Measurements from ENCODE around the gene FBXL16.

Gene FBXL16

DNA sequence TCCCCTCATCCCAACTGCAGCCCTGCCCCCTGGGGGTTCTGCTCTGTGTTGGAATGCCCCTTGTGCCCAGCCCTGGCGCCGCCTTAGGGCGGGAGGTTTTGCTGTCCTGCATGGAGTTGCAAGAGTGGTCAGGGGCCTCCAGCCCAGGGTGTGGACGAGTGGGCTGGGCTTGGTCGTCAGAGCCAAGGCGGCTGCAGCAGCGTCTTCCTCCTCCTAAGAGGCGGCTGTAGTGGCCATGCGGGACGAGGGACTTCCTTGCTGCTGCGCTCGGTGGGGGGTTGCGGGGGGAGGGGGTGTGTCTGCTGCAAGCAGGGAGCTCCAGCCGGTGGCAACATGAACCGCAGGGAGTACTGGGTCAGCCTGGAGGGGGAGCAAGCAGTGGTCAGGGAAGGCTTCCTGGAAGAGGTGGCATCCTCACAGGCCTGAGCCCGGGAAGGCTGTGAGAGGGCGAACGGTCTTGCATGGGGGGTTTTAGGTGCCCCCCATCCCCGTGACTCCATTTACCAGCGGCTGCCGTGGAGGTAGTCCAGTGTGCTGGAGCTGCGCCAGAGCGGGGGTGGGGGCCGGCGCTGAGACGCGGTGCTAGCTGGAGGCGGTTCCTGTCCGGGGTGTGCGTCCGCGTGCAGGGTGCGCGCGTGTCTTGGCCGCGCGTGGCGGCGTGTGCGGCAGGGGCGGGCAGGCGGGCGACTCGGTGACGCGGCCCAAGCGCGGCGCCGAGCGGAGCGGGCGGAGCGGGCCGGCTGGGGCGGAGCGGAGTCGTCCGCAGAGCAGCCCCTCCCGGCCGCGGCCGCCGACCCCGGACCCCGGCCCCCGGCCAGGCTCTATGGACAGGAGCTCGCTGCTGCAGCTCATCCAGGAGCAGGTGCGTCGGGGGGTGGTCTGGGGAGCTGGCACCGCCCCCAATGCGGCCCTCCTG is 30.4 kb downstream of the FBXL16 start, which contains the start of gene RHBDL1:
RHBDL1 (plus strand) TSS at position 704 of the 916 bp plus-strand sequence; CDS start at position 824, 120 bp downstream.
- DNase-seq, result no peak

DNA sequence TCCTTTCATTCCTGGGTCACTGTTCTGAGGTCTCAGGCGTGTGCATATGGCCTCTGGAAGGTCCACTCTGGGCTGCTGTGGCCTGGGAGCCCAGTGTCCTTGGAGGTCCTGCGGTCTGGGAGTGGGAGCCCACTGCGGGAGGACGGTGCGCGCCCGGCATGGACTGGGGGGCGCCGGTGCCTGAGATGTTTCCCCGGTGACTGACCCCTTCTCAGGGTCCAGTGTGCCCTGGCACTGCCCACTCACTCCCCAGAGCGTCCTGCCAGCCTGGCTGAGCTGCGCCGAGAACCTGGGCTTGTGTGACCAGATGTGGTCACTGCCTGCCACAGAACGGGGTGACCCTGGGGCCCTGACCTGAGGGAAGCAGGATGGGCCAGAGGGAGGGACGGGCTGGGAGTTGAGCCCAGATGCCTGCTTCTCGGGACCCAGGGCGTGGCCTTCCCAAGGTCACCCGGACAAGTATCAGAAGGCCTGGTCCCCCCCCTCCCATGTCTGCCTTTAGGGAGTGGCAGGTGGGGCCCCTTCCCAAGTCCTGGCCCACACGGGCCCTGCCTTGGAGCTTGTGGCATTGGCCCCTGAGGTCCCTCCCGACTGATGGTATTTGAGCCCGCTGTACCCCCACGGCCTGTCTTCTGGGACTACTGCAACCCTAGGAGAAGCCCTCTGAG is 31.3 kb downstream of the FBXL16 start:
- no peak for DNase-seq

DNA sequence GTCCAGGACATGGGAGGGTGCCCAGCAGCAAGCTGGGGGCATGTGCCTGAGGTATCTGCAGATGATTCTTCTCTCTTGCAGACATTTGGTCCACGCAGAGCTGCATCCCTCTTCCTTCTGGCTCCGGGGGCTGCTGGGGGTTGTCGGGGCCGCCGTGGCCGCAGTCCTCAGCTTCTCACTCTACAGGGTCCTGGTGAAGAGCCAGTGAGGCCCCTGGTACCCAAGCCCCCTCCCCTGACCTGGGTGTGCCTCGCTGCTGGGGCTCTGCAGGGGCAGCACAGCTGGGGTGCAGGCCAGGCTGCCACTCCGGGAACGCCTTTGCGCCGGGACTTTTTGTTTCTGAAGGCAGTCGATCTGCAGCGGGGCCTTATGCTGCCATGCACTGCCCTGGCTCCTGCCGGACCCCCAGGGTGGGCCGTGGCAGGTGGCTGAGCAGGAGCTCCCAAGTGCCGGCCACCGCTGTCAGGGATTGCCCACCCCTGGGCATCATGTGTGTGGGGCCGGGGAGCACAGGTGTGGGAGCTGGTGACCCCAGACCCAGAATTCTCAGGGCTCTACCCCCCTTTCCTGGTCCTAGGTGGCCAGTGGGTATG is 32.1 kb downstream of the FBXL16 start:
- DNase-seq, result no peak

DNA sequence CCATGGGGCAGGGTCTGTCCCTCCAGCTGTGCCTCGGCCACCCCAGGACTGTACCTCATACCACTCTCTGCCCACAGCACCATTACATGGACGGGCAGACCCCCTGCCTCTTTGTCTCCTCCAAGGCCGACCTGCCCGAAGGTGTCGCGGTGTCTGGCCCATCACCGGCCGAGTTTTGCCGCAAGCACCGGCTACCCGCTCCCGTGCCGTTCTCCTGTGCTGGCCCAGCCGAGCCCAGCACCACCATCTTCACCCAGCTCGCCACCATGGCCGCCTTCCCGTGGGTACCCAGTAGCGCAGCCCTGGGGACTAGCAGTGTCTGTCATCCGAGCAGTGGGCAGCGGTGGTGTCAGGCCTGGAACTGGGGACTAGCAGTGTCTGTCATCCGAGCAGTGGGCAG is 32.8 kb downstream of the FBXL16 start:
- DNase-seq, result no peak

DNA sequence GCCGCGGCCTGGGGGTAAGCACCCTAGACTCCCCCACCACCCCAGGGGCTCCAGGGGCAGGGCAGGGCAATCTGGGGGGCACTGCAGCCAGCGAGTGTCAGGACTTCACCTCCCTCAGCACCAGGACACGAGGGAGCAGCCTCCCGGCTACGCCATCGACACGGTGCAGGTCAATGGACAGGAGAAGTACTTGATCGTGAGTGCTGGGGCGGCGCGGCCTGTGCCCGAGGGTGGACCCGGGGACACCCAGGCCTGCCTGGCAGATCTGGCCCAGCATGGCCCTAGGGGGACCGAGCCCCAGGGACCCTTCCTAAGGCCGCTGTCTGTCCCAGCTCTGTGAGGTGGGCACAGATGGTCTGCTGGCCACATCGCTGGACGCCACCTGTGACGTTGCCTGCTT is 33.2 kb downstream of the FBXL16 start:
- no peak for DNase-seq

DNA sequence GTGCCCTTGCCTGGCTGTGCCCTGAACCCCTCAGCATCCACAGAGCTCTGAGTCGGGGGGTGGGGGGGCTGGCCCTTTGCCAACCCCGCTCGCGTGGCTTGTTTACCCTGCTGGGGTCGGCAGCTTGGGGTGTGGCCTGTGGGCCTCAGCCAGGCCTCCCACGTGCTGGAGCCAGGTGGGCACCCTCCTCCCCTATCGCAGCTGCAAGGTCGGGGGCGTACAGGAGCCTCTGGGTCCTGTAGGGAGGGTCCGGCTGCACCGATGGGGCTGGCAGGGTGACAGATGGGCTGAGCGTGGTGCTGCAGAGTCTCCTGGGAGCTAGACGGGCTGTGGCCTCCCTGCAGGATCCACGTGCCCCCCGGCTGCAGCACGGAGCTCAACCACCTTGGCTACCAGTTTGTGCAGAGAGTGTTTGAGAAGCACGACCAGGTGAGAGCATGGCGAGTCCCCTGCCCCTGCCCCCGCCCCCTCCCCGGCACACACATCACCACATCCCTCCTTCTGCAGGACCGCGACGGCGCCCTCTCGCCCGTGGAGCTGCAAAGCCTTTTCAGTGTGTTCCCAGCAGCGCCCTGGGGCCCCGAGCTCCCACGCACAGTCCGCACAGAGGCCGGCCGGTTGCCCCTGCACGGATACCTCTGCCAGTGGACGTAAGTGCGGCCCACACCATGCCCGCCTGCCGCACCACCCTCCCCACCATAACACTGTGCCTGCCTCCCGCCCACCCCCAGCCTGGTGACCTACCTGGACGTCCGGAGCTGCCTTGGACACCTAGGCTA is 34.1 kb downstream of the FBXL16 start:
- no peak for DNase-seq

DNA sequence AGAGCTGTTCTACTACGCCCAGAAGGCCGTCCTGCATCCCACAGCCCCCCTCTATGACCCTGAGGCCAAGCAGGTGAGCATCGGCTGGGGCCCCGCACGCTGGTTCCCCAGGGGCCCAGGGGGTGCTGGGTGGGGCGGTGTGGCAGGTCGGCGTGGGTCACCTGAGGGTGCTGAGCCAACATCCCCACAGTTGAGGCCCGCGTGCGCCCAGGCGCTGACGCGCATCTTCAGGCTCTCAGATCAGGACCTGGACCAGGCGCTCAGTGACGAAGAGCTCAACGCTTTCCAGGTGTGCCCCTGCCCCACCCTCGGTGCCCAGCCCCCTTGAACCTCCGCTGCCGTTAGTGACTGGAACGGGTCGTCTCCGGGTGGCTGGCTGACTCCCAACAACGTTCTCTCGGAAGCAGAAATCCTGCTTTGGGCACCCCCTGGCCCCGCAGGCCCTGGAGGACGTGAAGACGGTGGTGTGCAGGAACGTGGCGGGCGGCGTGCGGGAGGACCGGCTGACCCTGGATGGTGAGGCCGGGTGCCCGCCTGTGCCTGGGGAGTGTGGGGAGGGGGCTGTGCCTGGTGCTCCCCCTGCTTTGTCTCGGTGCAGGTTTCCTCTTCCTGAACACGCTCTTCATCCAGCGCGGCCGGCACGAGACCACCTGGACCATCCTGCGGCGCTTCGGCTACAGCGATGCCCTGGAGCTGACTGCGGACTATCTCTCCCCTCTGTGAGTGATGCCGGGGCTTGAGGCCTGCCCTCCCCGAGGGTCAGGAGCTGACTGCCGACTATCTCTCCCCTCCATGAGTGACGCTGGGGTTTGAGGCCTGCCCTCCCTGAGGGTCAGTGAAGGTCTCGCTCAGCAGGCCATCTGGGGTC is 34.9 kb downstream of the FBXL16 start:
- no peak for DNase-seq

DNA sequence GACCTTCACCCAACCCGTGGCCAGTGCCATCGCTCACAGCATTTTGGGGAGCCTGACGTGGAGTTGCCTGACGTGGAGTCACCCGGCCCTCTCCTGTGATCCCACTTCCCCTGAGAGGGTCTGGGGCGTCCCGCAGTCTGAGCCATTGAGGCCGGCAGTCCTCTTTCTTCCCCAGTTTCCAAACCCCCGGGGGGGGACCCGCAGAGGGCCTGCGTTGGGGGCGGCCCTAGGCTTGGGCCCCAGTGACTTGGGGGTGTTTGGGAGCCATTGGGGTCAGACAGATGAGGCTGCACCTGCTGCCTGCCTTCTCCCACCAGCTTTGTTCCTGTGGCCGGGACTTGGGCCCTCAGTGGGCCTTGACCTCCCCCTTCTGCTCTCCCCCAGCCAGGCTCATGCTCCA is 35.9 kb downstream of the FBXL16 start:
- DNase-seq, result no peak

DNA sequence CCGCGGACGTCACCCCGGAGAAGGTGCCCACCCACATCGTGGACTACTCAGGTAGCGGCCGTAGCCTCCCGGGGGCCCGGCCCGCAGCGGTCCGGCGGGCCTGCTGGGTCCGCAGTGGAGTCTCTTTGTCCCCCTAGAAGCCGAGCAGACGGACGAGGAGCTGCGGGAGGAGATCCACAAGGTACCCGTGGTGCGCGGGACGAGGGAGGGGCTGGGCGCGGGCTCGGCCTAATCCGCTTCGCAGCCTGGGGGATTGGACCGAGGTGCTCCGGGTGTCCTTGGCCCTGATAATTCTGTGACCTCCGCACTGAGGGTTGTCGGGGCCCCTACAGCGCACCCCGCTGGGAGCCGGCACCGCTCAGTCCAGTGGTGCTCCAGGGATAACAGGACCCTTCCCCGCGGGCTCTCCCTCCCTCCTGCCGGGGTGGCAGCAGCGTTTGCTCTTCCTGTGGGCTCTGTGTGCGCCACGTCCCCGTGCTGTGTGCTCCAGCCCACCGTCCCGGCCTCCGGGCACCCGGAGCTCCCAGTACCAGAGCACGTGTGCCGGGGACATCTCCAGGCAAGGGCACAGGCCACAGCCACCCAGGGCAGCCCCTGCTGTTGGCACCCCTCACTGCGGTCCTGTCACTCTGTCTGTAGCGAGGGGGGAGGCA is 37.0 kb downstream of the FBXL16 start:
- peak in 1 of 2 donors; percentile 31 for DNase-seq

DNA sequence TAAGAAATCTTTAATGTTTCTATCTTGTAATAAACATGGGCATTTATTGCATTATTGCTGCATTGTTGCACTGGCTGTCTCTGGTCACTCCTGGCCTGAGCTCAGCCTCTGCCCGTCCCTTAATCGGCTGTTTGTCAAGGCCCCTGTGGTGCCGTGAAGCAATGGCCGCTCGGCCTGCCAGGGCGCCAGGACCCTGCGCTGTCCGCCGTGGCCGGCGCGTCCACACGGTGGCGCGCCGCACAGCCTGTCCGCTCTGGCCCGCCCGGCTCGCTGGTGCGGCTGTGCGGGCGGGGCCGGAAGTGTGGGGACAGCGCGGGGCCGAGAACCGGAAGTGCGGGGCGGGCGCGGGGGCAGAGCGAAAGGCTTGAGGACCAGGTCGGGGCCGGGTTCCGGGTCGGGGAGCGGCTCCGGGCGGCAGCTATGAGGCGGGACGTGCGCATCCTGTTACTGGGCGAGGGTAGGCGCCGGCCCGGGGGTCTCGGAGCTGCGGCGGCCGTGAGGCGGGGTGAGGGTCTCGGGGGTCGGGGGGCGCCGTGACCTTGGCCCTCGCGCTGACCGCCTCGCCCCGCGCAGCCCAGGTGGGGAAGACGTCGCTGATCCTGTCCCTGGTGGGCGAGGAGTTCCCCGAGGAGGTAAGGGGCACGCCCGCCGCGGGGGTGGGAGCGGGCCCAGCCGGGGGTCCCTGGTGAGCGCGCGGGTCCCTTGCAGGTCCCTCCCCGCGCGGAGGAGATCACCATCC is 37.7 kb downstream of the FBXL16 start, which contains the start of gene RHOT2:
RHOT2 (plus strand) TSS at position 353 of the 739 bp plus-strand sequence; CDS start at position 421, 68 bp downstream.
- DNase-seq, result peak; percentile 94 to 96

DNA sequence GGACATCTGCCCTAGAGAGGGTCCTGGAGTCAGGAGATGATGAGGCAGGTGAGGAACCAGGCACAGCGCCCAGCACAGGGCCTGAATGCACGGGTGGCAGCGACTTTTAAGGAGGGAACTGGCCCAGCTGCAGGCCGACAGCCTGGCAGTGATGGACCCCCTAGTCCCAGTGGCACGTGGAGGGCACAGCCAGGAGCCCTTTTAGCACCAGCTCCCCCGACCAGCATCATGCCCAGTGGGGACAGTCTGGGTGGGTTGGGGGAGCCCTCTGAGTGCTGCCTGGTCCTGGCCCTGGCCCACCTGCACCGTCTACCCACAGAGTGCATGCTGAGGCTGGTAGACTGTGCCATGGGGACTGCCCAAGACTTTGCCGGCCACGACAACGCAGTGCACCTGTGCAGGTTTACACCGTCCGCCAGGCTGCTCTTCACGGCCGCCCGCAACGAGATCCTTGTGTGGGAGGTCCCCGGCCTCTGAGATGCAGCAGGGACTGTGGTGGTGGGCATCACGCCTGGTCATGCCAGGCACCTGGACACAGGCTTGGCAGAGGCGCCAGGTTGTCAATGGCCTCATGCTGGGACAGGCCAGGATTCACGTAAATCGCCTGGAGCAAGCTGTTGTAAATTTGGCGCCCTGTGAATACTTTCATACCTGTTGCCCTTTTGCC is 38.4 kb downstream of the FBXL16 start:
- no peak for DNase-seq

DNA sequence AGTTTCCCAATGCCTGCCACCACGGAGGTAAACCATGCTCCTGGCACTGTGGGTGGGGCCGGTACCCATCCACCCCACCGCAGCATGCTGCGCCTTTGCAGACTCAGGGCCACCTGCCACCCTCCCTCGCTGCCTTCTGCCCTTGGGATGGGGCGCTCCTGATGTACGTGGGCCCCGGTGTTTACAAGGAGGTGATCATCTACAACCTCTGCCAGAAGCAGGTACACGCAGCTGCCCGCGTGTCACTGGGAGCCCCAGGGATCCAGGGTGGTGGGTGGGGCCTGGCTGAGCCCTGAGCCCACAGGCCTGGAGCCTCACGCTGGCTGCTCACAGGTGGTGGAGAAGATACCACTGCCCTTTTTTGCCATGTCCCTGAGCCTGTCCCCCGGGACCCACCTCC is 39.0 kb downstream of the FBXL16 start:
- DNase-seq, result no peak

DNA sequence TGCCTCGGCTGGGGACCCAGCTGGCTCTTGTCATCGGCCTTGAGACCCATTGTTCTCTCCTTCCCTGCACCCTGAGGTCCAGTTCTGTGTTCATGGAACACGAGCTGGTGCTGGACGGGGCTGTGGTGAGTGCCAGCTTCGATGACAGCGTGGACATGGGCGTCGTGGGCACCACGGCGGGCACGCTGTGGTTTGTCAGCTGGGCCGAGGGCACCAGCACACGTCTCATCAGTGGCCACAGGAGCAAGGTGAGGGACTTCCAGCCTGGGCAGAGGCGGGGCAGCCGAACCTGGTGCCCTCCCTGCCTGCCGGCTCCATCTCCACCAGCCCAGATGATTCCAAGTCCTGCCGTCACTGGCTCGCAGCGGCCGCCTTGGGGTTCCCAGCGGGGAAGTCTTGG is 43.0 kb downstream of the FBXL16 start:
- no peak for DNase-seq

DNA sequence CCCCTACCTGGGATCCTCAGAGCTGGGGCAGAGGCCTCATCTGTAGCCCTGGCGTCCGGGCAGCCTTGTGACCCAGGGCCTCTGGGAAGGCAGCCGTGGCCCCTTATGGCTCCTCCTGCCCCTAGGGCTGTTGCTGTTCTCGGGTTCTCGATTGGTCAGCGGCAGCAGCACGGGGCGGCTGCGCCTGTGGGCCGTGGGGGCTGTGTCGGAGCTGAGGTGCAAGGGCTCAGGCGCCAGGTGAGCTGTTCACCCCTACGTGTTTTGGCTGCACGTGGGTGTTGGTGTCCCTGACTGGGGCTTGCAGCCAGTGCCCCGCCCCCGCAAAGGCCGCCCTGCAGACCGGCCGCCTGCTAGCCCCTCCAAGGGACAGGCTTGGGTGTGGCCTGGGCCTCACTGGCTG is 43.5 kb downstream of the FBXL16 start:
- no peak for DNase-seq

DNA sequence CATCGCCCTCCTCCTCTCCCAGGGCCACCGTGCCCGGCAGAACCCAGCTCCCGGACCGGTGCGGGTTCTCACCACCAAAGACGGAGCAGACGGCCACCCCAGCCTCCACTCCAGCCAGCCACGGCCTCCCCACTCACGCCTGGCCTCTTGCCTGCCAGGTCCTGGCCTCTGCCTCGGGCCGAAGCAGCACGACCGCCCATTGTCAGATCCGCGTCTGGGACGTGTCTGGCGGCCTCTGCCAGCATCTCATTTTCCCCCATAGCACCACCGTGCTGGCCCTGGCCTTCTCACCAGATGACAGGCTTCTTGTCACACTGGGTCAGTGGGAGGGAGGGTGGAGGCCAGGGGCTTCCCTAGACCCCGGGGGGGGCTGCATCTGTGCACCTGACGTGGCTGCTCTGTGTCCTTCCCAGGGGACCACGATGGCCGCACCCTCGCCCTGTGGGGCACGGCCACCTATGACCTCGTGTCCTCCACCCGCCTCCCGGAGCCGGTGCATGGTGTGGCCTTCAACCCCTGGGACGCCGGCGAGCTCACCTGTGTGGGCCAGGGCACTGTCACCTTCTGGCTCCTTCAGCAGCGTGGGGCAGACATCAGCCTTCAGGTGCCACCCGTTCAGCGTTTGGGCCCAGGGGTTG is 44.3 kb downstream of the FBXL16 start:
- no peak for DNase-seq

DNA sequence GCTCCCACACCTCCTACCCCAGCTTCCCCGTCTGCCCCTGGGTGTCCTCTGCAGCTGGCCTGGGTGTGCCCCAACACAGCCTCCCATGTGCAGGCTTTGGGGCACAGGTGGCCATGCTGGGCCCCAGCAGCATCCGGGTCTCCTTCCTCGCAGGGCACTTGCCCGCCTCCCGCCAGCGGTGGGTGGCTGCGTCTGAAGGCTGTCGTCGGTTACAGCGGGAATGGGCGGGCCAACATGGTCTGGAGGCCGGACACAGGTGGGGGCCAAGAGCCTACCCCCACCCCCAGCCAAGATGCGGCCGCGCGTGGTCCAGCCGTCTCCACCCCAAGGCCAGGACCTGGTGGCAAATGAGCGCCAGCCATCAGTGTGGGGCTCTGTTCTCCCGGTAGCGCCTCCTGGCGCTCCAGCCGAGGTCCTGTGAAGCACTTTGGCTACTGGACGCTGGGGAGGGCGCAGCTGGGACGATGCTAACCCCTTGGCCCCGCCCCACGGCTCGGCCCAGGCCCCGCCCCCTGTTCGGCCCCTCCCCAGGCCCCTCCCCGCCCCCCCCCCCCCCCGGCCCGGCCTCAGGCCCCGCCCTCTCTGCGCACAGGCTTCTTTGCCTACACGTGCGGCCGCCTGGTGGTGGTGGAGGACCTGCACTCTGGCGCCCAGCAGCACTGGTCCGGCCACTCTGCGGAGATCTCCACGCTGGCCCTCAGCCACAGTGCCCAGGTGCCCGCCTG is 45.0 kb downstream of the FBXL16 start:
- DNase-seq, result peak; percentile 72 to 76

DNA sequence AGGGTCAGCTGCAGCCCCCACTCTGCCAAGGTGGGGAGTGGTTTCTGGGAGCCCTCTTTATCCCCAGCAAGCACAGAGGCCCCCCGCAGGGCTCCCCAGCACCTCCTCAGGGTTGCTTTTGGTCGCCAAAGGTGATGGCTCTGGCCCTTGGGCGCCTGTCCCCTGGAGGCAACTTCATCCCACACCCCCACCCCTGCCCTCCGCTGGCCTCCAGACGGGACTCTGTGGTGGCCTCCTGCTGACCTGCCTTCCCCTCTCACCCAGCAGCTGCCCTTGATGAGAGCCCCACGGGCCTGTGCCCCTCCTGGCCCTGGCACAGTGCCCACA is 45.5 kb downstream of the FBXL16 start:
- DNase-seq, result no peak

DNA sequence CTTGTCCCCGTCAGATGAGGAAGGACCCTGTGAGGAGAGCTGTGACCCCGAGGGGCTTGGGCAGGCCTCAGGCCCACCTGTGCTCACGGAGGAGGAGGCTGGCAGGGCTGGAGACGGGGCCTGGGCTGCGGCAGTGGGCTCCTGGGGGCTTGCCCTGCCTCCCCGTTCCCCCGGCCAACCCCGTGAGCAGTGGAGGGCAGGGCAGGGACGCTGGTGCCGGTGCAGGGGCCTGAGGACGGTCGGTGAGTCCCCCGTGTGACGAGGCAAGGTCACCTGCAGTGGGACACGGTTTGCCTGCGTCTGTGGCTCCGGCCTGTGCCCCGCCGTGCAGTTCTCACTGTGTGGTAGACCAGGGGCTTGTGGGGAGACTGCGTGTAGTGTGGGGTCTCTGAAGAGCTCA is 46.0 kb downstream of the FBXL16 start:
- no peak for DNase-seq

All from stimulated activated CD4-positive, alpha-beta T cell treated with anti-CD3 and anti-CD28 coated beads, Interleukin-2, amount 100 ng/mL, for 24 hours (primary cell).